Type B pancreatic cell (in vitro differentiated cells): ENCODE measurements around the gene CFLAR. TPM values are rescaled to one million over a fixed set of nuclear protein-coding genes. Genes with fewer than 3 reads are reported as not detected.

ENCODE experiments used
- DNase-seq: peaks from one replicate; pipeline ENCODE4 v3.0.0; 2021; ENCODE audit warnings: mixed read lengths; ENCODE audit not compliant: unreplicated experiment; ENCODE audit errors: extremely low spot score
- H3K27ac Mint-ChIP-seq: 2 replicates; pipeline ENCODE4 v1.8.0; 2021; ENCODE audit warnings: mild to moderate bottlenecking, mixed read lengths
- H3K27me3 Mint-ChIP-seq: 2 replicates; pipeline ENCODE4 v1.8.0; 2021; ENCODE audit warnings: mixed read lengths
- H3K36me3 Mint-ChIP-seq: 2 replicates; pipeline ENCODE4 v1.8.0; 2021; ENCODE audit warnings: mixed read lengths
- H3K4me1 Mint-ChIP-seq: one replicate; pipeline ENCODE4 v1.8.0; 2021; ENCODE audit warnings: mixed read lengths; ENCODE audit not compliant: unreplicated experiment
- H3K4me3 Mint-ChIP-seq: 2 replicates; pipeline ENCODE4 v1.8.0; 2021; ENCODE audit warnings: mild to moderate bottlenecking, mixed read lengths
- H3K9me3 Mint-ChIP-seq: 2 replicates; pipeline ENCODE4 v1.8.0; 2021; ENCODE audit warnings: mixed read lengths
- CTCF ChIP-seq: fragments of 200-600 bp; sonication (generic); conservative IDR thresholded peaks from 2 replicates; pipeline ENCODE4 v1.5.0; 2021; ENCODE audit warnings: antibody characterized with exemption, mild to moderate bottlenecking
- total RNA-seq: library from RNA; stranded (reverse); gene quantifications from 2 replicates; pipeline ENCODE4 v1.2.1, GENCODE V29; 2021; ENCODE audit warnings: low replicate concordance

Gene CFLAR
- total RNA-seq, 1 donor from 2014 or later: 26.5 TPM

GRCh38 chr2:201074996-201075395 is 41.0 kb upstream of the CFLAR start:
- no peaks in the 10 kb centered on the region for H3K9me3 Mint-ChIP-seq
- no peak overlapping the region for H3K4me3 Mint-ChIP-seq
- peaks cover 5% of the 10 kb centered on the region for H3K36me3 Mint-ChIP-seq
- H3K4me1 Mint-ChIP-seq: peaks cover 18% of the 10 kb centered on the region
- H3K27me3 Mint-ChIP-seq: no peaks in the 10 kb centered on the region
- no peak overlapping the region for H3K27ac Mint-ChIP-seq
- DNase-seq: no peak
- TF ChIP-seq CTCF: no peak

- H3K27me3 Mint-ChIP-seq: no peaks in the 10 kb centered on the region
- no peaks in the 10 kb centered on the region for H3K4me1 Mint-ChIP-seq
- H3K36me3 Mint-ChIP-seq: peaks cover 15% of the 10 kb centered on the region
- H3K4me3 Mint-ChIP-seq: no peak overlapping the region
- TF ChIP-seq CTCF: no peak
- no peak for DNase-seq
- no peak overlapping the region for H3K27ac Mint-ChIP-seq
- no peaks in the 10 kb centered on the region for H3K9me3 Mint-ChIP-seq
Observed at GRCh38 chr2:201084863-201085262, 31.1 kb upstream of the CFLAR start.

GRCh38 chr2:201090574-201090973 is 25.4 kb upstream of the CFLAR start:
- Mint-ChIP-seq H3K4me1 (no peaks in the 10 kb centered on the region), H3K27ac (no peak overlapping the region), H3K36me3 (peaks cover 7% of the 10 kb centered on the region), H3K4me3 (no peak overlapping the region), H3K9me3 (no peaks in the 10 kb centered on the region), H3K27me3 (no peaks in the 10 kb centered on the region)
- TF ChIP-seq CTCF: no peak
- DNase-seq: no peak

GRCh38 chr2:201093573-201093972 is 22.4 kb upstream of the CFLAR start:
- no peaks in the 10 kb centered on the region for H3K9me3 Mint-ChIP-seq
- TF ChIP-seq CTCF: no peak
- H3K4me3 Mint-ChIP-seq: no peak overlapping the region
- H3K36me3 Mint-ChIP-seq: no peaks in the 10 kb centered on the region
- H3K27me3 Mint-ChIP-seq: no peaks in the 10 kb centered on the region
- H3K4me1 Mint-ChIP-seq: no peaks in the 10 kb centered on the region
- no peak for DNase-seq
- H3K27ac Mint-ChIP-seq: no peak overlapping the region

GRCh38 chr2:201100497-201100896 is 15.5 kb upstream of the CFLAR start:
- TF ChIP-seq CTCF: no peak
- no peaks in the 10 kb centered on the region for H3K36me3 Mint-ChIP-seq
- no peaks in the 10 kb centered on the region for H3K27me3 Mint-ChIP-seq
- no peaks in the 10 kb centered on the region for H3K9me3 Mint-ChIP-seq
- no peak for DNase-seq
- no peaks in the 10 kb centered on the region for H3K4me1 Mint-ChIP-seq
- H3K4me3 Mint-ChIP-seq: no peak overlapping the region
- no peak overlapping the region for H3K27ac Mint-ChIP-seq

GRCh38 chr2:201105759-201106158 is 10.2 kb upstream of the CFLAR start:
- Mint-ChIP-seq H3K27ac (no peak overlapping the region), H3K9me3 (no peaks in the 10 kb centered on the region), H3K4me3 (no peak overlapping the region), H3K36me3 (no peaks in the 10 kb centered on the region), H3K4me1 (no peaks in the 10 kb centered on the region), H3K27me3 (no peaks in the 10 kb centered on the region)
- TF ChIP-seq CTCF: no peak
- no peak for DNase-seq
